Tibial nerve (tissue), 4 donors: Measurements from ENCODE around the gene PDZD4.

Experiments used
- EP300 ChIP-seq, 2 donors: sonication (generic); formaldehyde crosslinking; IDR thresholded peaks; one replicate each; pipeline ENCODE4 v1.6.1; 2017; ENCODE audit warnings: antibody characterized with exemption in 2 of 2, mild to moderate bottlenecking in 1 of 2
- POLR2A ChIP-seq, 2 donors: fragments of 450-650 bp; IDR thresholded peaks; one replicate each; pipeline ENCODE4 v1.6.1; 2017; ENCODE audit warnings: antibody characterized with exemption in 2 of 2, mild to moderate bottlenecking in 2 of 2, moderate library complexity in 2 of 2
- TF ChIP-seq, protein P1 (sequence below), 5 experiments: fragments of 200-600 bp in 3 of 5; fragments of 450-650 bp in 2 of 5; sonication (generic) in 3 of 5; IDR thresholded peaks; one replicate each; pipeline ENCODE4 v1.5.1; 2016 to 2019; ENCODE audit warnings: antibody characterized with exemption in 5 of 5, mild to moderate bottlenecking in 3 of 5, moderate library complexity in 2 of 5

DNA sequence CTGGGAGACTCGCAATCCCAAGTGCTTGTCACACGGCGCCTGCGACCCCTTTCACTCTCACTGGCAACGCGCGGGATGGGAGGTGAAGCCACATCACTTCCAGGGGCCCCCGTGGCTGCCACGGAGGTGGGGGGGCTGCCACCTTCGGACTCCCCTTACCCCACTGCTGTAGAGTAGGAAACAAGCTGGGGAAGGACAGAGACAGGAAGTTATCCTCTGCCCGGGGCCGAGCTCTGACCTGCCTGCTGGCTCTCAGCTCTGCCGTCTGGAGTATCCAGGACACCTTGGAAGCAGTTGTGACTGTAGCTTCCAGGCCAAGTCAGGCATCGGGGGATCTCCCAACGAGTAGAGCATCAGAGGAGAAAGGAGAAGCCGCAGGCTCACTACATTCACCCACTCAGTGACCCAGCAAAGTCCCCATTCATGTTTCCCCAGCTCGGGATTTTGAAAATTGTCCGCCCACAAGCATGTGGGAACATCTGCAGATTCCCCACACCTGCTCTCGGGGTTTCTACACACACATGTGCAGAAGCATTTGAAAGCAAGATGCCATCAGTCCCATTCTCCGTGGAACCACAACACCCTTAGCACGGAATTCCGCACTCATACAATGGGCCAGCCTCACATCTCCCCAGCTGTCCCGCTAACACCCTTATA, 10.8 kb downstream of the PDZD4 start:
- TF ChIP-seq, protein P1, sequence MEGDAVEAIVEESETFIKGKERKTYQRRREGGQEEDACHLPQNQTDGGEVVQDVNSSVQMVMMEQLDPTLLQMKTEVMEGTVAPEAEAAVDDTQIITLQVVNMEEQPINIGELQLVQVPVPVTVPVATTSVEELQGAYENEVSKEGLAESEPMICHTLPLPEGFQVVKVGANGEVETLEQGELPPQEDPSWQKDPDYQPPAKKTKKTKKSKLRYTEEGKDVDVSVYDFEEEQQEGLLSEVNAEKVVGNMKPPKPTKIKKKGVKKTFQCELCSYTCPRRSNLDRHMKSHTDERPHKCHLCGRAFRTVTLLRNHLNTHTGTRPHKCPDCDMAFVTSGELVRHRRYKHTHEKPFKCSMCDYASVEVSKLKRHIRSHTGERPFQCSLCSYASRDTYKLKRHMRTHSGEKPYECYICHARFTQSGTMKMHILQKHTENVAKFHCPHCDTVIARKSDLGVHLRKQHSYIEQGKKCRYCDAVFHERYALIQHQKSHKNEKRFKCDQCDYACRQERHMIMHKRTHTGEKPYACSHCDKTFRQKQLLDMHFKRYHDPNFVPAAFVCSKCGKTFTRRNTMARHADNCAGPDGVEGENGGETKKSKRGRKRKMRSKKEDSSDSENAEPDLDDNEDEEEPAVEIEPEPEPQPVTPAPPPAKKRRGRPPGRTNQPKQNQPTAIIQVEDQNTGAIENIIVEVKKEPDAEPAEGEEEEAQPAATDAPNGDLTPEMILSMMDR (IDR thresholded peaks at IDR 0.05), result no peak
- TF ChIP-seq EP300 (IDR thresholded peaks at IDR 0.05) (no peak), POLR2A (IDR thresholded peaks at IDR 0.05) (no peak)
